ENCODE measurements around the gene SDR42E2.

The SDR42E2 gene

DNA sequence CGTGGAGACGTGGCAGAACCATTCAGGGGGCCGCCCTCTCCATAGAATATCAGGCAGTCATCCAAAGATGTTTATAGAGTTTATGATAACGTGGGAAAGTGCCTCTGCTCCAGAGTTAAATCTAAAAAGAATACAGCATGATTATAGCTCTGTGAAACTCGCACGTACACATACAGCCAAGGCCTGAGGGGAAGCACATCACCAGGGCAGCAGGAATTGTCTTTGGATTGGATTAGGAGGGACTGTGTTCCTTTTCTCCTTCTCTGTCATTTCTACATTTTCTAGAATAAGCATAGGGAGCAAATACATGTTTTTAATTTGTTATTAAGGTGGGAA is 70.7 kb downstream of the SDR42E2 start:
- no peak overlapping the region for H3K4me3 ChIP-seq (ENCODE audit: low read depth, low read length)

DNA sequence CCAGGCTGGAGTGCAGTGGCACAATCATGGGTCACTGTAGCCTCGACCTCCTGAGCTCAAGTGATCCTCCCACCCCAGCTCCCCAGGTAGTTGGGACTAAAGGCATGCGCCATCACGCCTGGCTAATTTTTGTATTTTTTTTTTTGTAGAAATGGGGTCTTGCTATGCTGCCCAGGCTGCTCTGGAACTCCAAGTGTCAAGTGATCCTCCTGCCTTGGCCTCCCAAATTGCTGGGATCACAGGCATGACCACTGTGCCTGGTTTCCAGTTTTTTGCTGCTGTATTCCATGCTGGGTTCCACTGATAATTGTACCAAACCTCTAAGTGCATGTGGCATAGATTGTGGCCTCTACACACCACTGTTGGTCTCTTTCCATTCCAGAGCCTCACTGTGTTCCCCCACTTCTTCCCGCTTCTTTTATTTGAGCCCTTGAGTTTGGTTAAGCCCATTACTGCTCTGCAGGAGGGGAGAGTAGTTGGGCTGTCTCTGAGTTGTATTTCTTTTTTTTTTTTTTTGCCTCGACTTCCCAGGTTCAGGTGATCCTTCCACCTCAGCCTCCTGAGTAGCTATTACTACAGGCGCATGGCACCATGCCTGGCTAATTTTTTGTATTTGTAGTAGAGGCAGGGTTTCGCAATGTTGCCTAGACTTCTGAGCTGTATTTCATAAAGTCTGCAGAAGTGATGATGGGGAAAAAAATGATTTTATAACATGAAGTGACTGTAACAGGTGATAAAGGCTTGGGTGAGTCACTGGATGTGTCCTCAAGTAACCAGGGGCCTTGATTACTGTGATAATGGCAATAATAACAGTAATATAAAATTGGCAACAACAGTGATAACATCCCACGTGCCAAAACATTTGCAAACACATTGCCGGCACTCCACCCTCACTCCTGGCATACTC is 73.8 kb downstream of the SDR42E2 start:
- DNase-seq (ENCODE audit: low read depth), result no peak
- TF ChIP-seq, protein P1, sequence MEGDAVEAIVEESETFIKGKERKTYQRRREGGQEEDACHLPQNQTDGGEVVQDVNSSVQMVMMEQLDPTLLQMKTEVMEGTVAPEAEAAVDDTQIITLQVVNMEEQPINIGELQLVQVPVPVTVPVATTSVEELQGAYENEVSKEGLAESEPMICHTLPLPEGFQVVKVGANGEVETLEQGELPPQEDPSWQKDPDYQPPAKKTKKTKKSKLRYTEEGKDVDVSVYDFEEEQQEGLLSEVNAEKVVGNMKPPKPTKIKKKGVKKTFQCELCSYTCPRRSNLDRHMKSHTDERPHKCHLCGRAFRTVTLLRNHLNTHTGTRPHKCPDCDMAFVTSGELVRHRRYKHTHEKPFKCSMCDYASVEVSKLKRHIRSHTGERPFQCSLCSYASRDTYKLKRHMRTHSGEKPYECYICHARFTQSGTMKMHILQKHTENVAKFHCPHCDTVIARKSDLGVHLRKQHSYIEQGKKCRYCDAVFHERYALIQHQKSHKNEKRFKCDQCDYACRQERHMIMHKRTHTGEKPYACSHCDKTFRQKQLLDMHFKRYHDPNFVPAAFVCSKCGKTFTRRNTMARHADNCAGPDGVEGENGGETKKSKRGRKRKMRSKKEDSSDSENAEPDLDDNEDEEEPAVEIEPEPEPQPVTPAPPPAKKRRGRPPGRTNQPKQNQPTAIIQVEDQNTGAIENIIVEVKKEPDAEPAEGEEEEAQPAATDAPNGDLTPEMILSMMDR (IDR thresholded peaks at IDR 0.05; ENCODE audit: control insufficient read depth, extremely low read depth, insufficient read depth), result no peak
- H3K4me3 ChIP-seq (ENCODE audit: low read depth, low read length), result no peak overlapping the region

More for the DNA sequence above, 70.7 kb downstream of the SDR42E2 start:
- no peak for DNase-seq (ENCODE audit: low read depth)
- TF ChIP-seq, protein P1 (IDR thresholded peaks at IDR 0.05; ENCODE audit: control insufficient read depth, extremely low read depth, insufficient read depth), result no peak

DNA sequence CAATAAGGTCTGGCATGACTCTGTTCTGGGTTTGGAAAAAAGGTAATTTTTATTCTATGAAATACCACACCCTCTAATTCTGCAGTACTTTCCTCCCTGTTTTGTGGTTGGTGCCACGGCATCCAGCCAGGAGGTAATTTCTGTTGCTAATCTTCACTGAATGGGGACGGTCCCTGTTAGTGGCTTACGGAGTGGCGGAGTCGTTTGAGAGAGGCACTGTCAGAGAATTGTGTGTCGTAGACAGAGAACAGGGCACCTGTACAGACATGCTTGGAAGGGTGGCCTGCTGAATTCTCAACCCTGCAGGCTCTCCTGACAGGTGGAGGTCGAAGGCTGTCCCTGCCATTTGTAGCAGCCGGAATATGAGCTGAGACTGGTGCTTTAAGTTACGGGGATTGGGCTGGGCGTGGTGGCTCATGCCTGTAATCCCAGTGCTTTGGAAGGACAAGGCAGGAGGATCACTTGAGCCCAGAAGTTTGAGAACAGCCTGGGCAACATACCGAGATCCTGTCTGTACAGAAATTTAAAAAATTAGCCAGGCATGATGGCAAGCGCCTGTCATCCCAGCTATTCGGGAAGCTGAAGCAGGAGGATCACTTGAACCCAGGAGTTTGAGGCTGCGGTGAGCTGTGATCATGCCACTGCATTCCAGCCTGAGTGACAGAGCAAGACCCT is 77.0 kb downstream of the SDR42E2 start:
- no peak for DNase-seq (ENCODE audit: low read depth)
- no peak overlapping the region for H3K4me3 ChIP-seq (ENCODE audit: low read depth, low read length)
- TF ChIP-seq, protein P1 (IDR thresholded peaks at IDR 0.05; ENCODE audit: control insufficient read depth, extremely low read depth, insufficient read depth), result no peak

DNA sequence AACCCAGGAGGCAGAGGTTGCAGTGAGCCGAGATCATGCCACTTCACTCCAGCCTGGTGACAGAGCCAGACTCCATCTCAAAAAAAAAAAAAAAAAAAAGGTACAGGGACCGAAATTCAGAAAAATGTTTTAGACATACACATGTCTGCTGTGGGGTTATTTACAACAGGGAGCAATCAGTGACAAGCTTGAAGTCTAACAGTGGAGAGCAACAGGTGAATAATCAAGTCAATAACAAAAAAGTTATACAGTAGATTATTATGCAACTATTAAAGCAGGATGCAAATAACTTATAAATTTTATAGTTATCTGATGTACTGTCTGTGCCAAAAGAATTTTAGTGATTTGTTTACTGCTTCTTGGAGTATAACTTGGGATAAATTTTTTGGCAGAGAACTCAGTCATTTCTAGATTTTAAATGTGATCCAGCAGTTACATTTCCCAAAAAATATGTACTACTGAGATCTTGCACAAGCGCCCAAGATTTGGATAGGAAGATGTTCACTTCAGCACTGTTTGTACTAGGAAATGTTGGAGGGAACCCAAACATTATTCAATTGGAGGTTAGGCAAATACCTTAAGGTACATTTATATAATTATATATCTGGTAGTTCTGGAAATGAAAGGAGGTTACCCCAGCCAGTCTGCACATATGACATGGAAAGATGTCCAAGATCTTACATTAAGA is 77.9 kb downstream of the SDR42E2 start:
- peak; percentile 95 for DNase-seq (ENCODE audit: low read depth)
- TF ChIP-seq, protein P1 (IDR thresholded peaks at IDR 0.05; ENCODE audit: control insufficient read depth, extremely low read depth, insufficient read depth), result no peak
- H3K4me3 ChIP-seq (ENCODE audit: low read depth, low read length), result no peak overlapping the region

Measured in LNCaP clone FGC (cell line).